K562 (cell line): ENCODE results near the gene MDC1. TPM values are rescaled to one million over a fixed set of nuclear protein-coding genes. Genes with fewer than 3 reads are reported as not detected.
A peak's percentile ranks its signal among the peaks of the same experiment; 100 is the strongest.

Experiments
- E2F6 ChIP-seq, 2 experiments: IDR thresholded peaks; 2 replicates each; pipeline ENCODE4 v1.6.1; 2011; ENCODE audit warnings: borderline replicate concordance in 1 of 2, control low read depth in 1 of 2, low read depth in 1 of 2, low read length in 1 of 2, mild to moderate bottlenecking in 1 of 2, mixed read lengths in 1 of 2, moderate library complexity in 1 of 2; ENCODE audit not compliant: insufficient read depth in 1 of 2, insufficient read length in 1 of 2, poor library complexity in 1 of 2, severe bottlenecking in 1 of 2; ENCODE audit errors: extremely low read depth in 1 of 2
- GMEB1 ChIP-seq: fragments of 250-450 bp; sonication (Bioruptor Pico); IDR thresholded peaks from 2 replicates; pipeline ENCODE4 v1.4.0; 2020; ENCODE audit warnings: mild to moderate bottlenecking
- MAFG ChIP-seq: fragments of 450-650 bp; conservative IDR thresholded peaks from 2 replicates; pipeline ENCODE4 v1.6.1; 2016; ENCODE audit warnings: missing genetic modification characterization, missing compliant biosample characterization
- NELFE ChIP-seq: IDR thresholded peaks from 2 replicates; pipeline ENCODE4 v1.6.1; 2011; ENCODE audit warnings: mild to moderate bottlenecking; ENCODE audit not compliant: insufficient read depth, insufficient read length
- NFE2L1 ChIP-seq: fragments of 450-650 bp; IDR thresholded peaks from 2 replicates; pipeline ENCODE4 v1.6.1; 2016; ENCODE audit warnings: missing genetic modification characterization, low read depth, mild to moderate bottlenecking, missing compliant biosample characterization, moderate library complexity, borderline replicate concordance
- NR2C1 ChIP-seq, 2 experiments: fragments of 450-650 bp; IDR thresholded peaks; 2 replicates each; pipeline ENCODE4 v1.6.1; 2017; ENCODE audit warnings: mild to moderate bottlenecking in 2 of 2, antibody characterized with exemption in 1 of 2, inconsistent platforms in 1 of 2, missing compliant biosample characterization in 1 of 2, missing genetic modification characterization in 1 of 2
- RBBP5 ChIP-seq: fragments of 200-600 bp; sonication (generic); IDR thresholded peaks from 2 replicates; pipeline ENCODE4 v1.6.1; 2012; ENCODE audit warnings: borderline replicate concordance, mild to moderate bottlenecking, low read length, control low read depth, inconsistent platforms; ENCODE audit not compliant: insufficient read depth, poor library complexity, severe bottlenecking
- RBFOX2 ChIP-seq: fragments of 200-400 bp; formaldehyde crosslinking; IDR thresholded peaks from 2 replicates; pipeline ENCODE4 v1.6.1; 2017; ENCODE audit warnings: low read depth, mild to moderate bottlenecking, low read length, moderate library complexity
- REST ChIP-seq, 2 experiments: fragments of 450-650 bp; formaldehyde crosslinking in 1 of 2; IDR thresholded peaks; 2 replicates each; pipeline versions ENCODE4 v1.4.0 to v1.6.1; 2014 to 2020; ENCODE audit warnings: mild to moderate bottlenecking in 2 of 2, borderline replicate concordance in 1 of 2, low read depth in 1 of 2
- TAF9B ChIP-seq: fragments of 450-650 bp; IDR thresholded peaks from 2 replicates; pipeline ENCODE4 v1.6.1; 2018; ENCODE audit warnings: mild to moderate bottlenecking; ENCODE audit not compliant: partially characterized antibody
- ZNF695 ChIP-seq: fragments of 450-650 bp; formaldehyde crosslinking; IDR thresholded peaks from 2 replicates; pipeline ENCODE4 v1.4.0; 2020; ENCODE audit warnings: mild to moderate bottlenecking, moderate library complexity
- polyA plus RNA-seq, 8 experiments: library from polyadenylated mRNA; depleted of rRNA in 4 of 8; stranded (reverse) in 5 of 8; unstranded in 3 of 8; fragments of >200 nt; fragmentation: Nextera tagmentation in 2 of 8; fragmentation: Illumina TruSeq in 1 of 8; extraction: Ambion mirVana in 2 of 8; extraction: Trizol in 1 of 8; gene quantifications; 2 replicates each; pipeline versions ENCODE4 v1.2.1 to v1.2.3, GENCODE V29; 2011 to 2014; ENCODE audit warnings: inconsistent platforms in 1 of 8, missing spikeins in 1 of 8
- total RNA-seq, 7 experiments: library from RNA; depleted of rRNA in 6 of 7; stranded (reverse); fragments of >200 nt in 6 of 7; fragmentation: Illumina TruSeq in 2 of 7; extraction: Trizol in 2 of 7; gene quantifications; 2 replicates each; pipeline versions ENCODE4 v1.2.1 to v1.2.3, GENCODE V29; 2011 to 2021; ENCODE audit warnings: low replicate concordance in 1 of 7
- TF ChIP-seq, protein P1 (sequence below): conservative IDR thresholded peaks from 2 replicates; pipeline ENCODE4 v1.6.1; 2011; ENCODE audit warnings: low read depth, mild to moderate bottlenecking, low read length; ENCODE audit not compliant: control insufficient read depth

Gene MDC1
- total and polyA plus RNA-seq, 9 of the 15 experiments (the other 6 are each of a cell fraction or from before 2014, with no cell fraction given) = 8.2 to 114 (median 20.0) TPM

DNA sequence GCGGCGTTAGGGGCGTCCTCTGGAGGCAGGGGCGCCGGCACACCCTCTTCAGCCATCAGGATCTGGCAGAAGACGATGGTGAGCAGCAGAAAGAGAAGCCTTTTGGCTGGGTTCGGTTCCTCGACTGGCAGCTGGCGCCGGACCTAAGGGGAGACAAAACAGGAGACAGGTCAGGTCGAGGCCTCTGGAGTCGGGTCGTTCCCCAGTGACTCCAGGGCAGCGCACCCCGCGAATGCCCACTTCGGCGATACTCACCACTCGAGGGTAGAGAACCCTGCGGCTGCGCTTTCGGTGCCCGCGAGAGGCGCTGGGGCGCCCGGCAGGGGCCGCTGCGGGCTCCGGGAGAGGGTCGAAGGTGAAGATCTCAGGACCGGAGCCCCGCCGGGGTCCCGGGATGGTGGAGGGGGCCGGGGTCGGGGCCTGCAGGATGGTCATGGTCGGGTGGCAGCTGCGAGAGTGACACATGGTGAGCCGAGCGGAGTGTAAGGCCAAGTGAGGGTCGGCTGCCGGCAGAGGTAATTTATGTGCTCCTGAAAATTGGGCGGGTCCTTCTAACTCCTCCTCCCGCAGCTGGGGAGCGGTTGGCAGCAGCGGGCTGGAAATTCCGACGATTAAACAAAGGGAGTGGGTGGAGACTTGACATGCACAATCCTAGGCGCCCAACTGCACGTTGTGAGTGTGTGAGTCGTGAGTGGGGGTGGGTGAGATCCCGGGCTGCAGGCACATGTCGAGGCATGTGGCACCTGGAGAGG, 27.1 kb upstream of the MDC1 start, which contains the start of gene IER3 (continued):
- peak; percentile 67 for TF ChIP-seq REST (IDR thresholded peaks at IDR 0.05; ENCODE audit: borderline replicate concordance)
- peak; percentile 52; the same call in 1 of the 2 replicates for TF ChIP-seq REST (CRISPR knock-in tag; IDR thresholded peaks at IDR 0.05; ENCODE audit: low read depth)
- peak; percentile 59 for TF ChIP-seq RBBP5
- TF ChIP-seq NELFE = no peak
- peak; percentile 29; the same call in 1 of the 2 replicates for TF ChIP-seq GMEB1 (CRISPR knock-in tag)
- no peak for TF ChIP-seq MAFG
- no peak for TF ChIP-seq NFE2L1 (tag)
- peak; percentile 98 for TF ChIP-seq RBFOX2
- TF ChIP-seq ZNF695 (CRISPR knock-in tag) = no peak
- TF ChIP-seq TAF9B = peak; percentile 55
- TF ChIP-seq E2F6 (IDR thresholded peaks at IDR 0.05; ENCODE audit: borderline replicate concordance in 1 of 2, extremely low read depth in 1 of 2, insufficient read depth in 1 of 2, insufficient read length in 1 of 2, low read depth in 1 of 2, low read length in 1 of 2, poor library complexity in 1 of 2, severe bottlenecking in 1 of 2) = peak; percentile 13 to 63
- TF ChIP-seq, protein P1, sequence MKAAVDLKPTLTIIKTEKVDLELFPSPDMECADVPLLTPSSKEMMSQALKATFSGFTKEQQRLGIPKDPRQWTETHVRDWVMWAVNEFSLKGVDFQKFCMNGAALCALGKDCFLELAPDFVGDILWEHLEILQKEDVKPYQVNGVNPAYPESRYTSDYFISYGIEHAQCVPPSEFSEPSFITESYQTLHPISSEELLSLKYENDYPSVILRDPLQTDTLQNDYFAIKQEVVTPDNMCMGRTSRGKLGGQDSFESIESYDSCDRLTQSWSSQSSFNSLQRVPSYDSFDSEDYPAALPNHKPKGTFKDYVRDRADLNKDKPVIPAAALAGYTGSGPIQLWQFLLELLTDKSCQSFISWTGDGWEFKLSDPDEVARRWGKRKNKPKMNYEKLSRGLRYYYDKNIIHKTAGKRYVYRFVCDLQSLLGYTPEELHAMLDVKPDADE = 0 out of 2 replicates have a peak, but pooled peaks have one; percentile 19
- peak; percentile 91 for TF ChIP-seq NR2C1 (IDR thresholded peaks at IDR 0.05)
- TF ChIP-seq NR2C1 (tag; IDR thresholded peaks at IDR 0.05) = peak; percentile 91
